Measurements from ENCODE around the gene COQ8A.

COQ8A gene

DNA sequence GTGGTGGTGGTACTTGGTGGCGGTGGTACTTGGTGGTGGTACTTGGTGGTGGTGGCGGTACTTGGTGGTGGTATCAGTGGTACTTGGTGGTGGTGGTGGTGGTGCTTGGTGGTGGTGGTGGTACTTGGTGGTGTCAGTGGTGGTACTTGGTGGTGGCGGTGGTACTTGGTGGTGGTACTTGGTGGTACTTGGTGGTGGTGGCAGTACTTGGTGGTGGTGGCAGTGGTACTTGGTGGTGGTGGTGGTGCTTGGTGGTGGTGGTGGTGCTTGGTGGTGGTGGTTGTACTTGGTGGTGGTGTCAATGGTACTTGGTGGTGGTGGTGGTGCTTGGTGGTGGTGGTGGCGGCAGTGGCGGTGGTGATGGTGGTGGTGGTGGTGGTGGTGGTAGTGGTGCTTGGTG, 20.2 kb downstream of the COQ8A start:
- no peak overlapping the region for H3K4me3 ChIP-seq (ENCODE audit: control insufficient read depth, low read depth, low read length)
- DNase-seq (ENCODE audit: low read depth): no peak
- TF ChIP-seq, protein P1, sequence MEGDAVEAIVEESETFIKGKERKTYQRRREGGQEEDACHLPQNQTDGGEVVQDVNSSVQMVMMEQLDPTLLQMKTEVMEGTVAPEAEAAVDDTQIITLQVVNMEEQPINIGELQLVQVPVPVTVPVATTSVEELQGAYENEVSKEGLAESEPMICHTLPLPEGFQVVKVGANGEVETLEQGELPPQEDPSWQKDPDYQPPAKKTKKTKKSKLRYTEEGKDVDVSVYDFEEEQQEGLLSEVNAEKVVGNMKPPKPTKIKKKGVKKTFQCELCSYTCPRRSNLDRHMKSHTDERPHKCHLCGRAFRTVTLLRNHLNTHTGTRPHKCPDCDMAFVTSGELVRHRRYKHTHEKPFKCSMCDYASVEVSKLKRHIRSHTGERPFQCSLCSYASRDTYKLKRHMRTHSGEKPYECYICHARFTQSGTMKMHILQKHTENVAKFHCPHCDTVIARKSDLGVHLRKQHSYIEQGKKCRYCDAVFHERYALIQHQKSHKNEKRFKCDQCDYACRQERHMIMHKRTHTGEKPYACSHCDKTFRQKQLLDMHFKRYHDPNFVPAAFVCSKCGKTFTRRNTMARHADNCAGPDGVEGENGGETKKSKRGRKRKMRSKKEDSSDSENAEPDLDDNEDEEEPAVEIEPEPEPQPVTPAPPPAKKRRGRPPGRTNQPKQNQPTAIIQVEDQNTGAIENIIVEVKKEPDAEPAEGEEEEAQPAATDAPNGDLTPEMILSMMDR (conservative IDR thresholded peaks at IDR 0.05; ENCODE audit: control insufficient read depth, insufficient read depth, low read depth, low read length): no peak

DNA sequence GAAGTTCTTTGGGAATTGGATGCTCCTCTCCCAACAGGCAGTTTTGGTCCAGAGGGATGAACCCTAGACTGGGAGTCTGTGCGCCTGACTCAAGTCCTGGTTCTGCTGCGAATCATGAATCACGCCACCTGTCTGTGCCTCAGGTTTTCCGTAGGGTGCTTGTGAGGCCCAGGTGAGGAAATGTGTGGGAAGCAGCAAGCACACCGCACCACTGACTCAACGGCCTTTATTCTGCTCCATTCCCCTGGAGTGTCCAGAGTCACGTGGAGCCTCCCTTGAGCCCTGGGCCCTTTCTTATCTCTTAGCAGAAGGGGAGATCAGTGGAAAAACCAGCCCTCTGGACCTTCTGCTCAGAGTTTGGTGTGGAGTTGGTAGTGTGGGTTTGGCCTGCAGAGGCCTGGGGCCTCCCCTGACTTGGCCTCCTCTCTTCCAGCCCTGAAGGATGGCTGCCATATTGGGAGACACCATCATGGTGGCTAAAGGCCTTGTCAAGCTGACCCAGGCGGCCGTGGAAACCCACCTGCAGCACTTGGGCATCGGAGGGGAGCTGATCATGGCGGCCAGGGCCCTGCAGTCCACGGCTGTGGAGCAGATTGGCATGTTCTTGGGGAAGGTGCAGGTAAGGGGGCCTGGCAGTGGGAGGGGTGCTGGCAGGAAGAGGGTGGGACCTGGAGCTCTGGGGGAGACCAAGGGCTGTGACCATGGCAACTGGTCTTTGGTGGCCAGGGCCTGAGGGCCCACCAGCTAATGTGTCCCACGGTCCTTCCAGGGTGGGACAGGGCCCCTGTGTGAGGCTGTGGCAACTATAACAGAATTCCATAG, 21.1 kb downstream of the COQ8A start:
- DNase-seq (ENCODE audit: low read depth): no peak
- no peak overlapping the region for H3K4me3 ChIP-seq (ENCODE audit: control insufficient read depth, low read depth, low read length)
- TF ChIP-seq, protein P1 (conservative IDR thresholded peaks at IDR 0.05; ENCODE audit: control insufficient read depth, insufficient read depth, low read depth, low read length): no peak

DNA sequence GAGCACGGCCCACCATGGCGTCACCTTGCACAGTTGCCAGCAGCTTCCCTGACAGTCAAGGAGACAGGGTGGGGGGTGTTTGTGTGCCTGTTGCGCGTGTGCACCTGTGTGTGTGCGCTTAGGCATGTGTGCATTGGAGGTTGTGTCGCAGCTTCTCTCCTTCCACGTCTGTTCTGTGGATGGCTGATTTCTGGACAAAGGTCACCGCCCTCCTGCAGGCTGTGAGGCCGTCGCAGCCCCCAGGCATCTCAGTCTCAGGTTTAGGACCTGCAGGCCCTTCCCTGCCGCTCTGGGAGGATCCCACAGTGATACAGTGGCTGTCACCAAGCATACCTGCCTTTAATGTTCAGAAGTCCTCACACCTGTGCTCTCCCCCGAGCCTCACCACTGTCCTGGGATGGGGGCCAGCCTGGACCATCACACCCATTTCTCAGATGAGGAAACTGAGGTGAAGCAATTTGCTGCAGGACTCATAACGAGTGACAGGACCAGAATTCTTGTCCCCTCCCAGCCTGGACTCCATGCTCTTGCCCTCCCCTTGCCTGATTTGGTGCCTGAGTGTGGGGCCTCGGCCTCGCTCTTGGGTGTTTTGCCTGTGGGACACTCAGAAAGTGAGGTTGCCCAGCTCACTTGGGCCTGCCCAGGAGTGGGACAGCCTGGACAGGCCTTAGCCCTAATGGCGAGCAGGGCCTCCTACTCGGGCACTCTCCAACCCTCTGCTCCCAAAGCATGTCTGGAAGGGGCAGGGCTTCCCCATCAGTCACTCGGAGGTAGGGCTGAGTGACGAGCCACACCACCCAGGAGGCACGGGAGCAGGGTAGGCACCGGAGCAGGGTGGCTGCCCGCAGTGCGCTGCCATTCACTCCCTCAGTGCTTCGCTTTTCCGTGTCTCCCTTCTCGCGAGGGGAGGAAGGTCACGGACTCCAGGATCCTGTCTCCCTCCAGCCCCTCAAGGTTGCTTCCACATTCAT, 22.6 kb downstream of the COQ8A start:
- DNase-seq (ENCODE audit: low read depth): no peak

DNA sequence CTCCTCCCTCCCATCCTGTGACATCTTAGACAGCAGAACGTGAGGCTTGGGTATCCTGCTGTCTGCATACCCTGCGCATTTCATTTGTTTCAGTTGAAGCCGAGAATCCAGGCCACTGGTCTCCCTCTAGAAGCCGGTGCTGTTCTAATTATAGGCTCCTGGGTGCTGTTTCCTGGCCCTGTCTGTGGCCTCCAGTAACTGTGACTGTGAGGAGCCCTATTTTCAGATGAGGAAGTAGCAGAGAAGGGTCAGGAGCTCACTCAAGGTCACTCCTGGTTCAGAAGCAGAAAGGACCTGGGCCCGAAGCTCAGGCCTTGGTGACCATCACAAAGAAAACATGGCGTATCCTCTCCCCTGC, 24.0 kb downstream of the COQ8A start:
- H3K4me3 ChIP-seq (ENCODE audit: control insufficient read depth, low read depth, low read length): no peak overlapping the region
- TF ChIP-seq, protein P1 (conservative IDR thresholded peaks at IDR 0.05; ENCODE audit: control insufficient read depth, insufficient read depth, low read depth, low read length): no peak
- no peak for DNase-seq (ENCODE audit: low read depth)

More for the DNA sequence above, 22.6 kb downstream of the COQ8A start:
- no peak overlapping the region for H3K4me3 ChIP-seq (ENCODE audit: control insufficient read depth, low read depth, low read length)
- TF ChIP-seq, protein P1 (conservative IDR thresholded peaks at IDR 0.05; ENCODE audit: control insufficient read depth, insufficient read depth, low read depth, low read length): no peak

DNA sequence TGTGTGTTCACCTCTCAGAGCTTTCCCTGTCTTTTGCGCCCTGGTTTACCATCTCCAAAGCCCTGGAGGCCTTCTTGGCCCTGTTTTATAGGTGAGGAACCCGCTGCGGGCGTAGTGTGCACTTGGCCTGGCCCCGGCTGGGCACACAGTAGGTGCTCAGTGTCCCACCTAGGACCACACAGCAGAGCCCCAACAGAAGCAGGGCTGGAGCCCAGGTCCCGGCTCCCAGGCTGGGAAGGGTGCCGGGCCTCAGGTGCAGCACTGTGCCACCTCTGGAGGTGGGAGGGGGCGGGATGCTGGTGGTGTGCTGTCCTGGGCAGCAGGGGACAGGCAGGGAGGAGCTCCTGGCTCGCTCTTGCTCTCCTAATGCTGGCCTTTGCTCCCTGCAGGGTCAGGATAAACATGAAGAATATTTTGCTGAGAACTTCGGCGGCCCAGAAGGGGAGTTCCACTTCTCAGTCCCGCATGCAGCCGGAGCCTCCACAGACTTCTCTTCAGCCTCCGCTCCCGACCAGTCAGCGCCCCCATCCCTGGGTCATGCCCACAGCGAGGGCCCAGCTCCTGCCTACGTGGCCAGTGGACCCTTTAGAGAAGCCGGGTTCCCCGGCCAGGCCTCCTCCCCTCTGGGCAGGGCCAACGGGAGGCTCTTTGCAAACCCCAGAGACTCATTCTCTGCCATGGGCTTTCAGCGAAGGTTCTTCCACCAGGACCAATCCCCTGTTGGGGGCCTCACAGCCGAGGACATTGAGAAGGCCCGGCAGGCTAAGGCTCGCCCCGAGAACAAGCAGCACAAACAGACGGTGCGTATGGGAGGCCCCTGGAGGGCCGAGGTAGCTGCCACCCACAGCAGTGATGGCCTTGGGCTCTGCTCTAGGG, 24.8 kb downstream of the COQ8A start:
- no peak for DNase-seq (ENCODE audit: low read depth)
- H3K4me3 ChIP-seq (ENCODE audit: control insufficient read depth, low read depth, low read length): no peak overlapping the region
- TF ChIP-seq, protein P1 (conservative IDR thresholded peaks at IDR 0.05; ENCODE audit: control insufficient read depth, insufficient read depth, low read depth, low read length): no peak
